Measurements from ENCODE around the gene DLD.
"Not testable (repeated sequence)": the region's sequence is repeated elsewhere in the genome, so short reads cannot be mapped to it uniquely, and the experiment has no call there.

DLD gene, protein sequence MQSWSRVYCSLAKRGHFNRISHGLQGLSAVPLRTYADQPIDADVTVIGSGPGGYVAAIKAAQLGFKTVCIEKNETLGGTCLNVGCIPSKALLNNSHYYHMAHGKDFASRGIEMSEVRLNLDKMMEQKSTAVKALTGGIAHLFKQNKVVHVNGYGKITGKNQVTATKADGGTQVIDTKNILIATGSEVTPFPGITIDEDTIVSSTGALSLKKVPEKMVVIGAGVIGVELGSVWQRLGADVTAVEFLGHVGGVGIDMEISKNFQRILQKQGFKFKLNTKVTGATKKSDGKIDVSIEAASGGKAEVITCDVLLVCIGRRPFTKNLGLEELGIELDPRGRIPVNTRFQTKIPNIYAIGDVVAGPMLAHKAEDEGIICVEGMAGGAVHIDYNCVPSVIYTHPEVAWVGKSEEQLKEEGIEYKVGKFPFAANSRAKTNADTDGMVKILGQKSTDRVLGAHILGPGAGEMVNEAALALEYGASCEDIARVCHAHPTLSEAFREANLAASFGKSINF

GRCh38 chr7:107890962-107891635 lies at the start of gene DLD:
DLD (plus strand) TSS chr7:107891183; CDS start chr7:107891251, 68 bp downstream.
- DNase-seq: peak; percentile 96

- DNase-seq: no peak
Measured at GRCh38 chr7:107842213-107842612, 48.8 kb upstream of the DLD start.

GRCh38 chr7:107843184-107843583 lies 47.8 kb upstream of the DLD start:
- no peak for DNase-seq

DNA sequence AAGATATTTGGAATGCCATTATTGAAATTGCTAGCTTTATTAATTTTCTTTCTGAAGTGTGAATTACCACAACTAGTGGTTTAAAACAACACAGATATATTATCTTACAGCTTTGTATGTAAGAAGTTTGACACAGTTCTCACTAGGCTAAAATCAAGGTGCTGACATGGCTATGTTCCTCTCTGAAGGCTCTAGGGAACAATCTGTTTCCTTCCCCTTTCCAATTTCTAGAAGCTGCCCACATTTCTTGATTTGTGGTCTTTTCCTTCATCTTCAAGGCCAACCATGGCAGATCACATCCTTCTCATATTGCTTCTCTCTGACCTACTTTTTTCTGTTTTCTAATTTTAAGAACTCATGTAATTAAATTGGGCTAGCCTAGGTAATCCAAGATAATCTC lies 44.7 kb upstream of the DLD start:
- DNase-seq: no peak

DNA sequence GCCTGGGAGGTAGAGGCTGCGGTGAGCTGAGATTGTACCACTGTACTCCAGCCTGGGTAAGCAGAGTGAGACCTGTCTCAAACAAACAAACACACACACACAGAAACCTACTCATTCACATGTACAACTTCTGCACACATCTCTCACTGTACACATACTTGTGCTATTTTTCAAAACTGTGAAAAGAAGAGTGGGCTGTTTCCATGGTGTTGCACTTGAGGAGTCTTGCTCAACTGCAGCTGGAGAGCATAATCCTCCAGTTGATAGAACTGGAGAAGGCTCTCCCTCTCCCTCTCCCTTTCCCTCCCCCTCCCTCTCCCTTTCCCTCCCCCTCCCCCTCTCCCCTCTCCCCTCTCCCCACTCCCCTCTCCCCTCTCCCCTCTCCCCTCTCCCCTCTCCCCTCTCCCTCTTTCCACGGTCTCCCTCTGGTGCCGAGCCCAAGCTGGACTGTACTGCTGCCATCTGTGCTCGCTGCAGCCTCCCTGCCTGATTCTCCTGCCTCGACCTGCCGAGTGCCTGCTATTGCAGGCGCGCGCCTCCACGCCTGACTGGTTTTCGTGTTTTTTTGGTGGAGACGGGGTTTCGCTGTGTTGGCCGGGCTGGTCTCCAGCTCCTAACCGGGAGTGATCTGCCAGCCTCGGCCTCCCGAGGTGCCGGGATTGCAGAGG lies 43.7 kb upstream of the DLD start:
- no peak for DNase-seq

DNA sequence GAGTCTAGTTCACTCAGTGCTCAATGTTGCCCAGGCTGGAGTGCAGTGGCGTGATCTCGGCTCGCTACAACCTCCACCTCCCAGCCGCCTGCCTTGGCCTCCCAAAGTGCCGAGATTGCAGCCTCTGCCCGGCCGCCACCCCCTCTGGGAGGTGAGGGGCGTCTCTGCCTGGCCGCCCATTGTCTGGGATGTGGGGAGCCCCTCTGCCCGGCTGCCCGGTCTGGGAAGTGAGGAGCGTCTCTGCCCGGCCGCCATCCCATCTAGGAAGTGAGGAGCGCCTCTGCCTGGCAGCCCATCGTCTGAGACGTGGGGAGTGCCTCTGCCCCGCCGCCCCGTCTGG lies 43.2 kb upstream of the DLD start:
- not testable (repeated sequence) for DNase-seq

GRCh38 chr7:107848211-107848610 lies 42.8 kb upstream of the DLD start:
- DNase-seq: not testable (repeated sequence)

- DNase-seq: no peak
Measured at GRCh38 chr7:107850216-107850615, 40.8 kb upstream of the DLD start.

DNA sequence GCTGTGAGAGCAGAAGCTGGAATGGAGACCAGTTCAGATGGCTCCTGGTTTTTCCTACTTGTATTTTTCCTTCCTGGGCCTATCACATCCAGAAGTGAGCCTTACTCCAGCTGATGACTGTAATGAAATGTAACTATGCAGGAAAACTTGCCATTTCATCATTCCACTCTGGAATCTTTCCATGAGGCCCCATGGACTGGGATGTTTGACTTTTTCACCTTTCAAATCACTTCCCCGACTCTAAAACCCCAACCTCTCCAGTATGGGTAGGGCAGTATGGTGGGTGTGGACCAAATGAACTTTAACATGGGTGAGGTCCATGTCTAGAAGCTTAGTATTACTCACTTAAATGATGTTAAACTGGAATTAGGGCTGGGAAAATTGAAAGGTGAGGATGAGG lies 40.3 kb upstream of the DLD start:
- no peak for DNase-seq

- no peak for DNase-seq
Measured at GRCh38 chr7:107854454-107854853, 36.5 kb upstream of the DLD start.

DNA sequence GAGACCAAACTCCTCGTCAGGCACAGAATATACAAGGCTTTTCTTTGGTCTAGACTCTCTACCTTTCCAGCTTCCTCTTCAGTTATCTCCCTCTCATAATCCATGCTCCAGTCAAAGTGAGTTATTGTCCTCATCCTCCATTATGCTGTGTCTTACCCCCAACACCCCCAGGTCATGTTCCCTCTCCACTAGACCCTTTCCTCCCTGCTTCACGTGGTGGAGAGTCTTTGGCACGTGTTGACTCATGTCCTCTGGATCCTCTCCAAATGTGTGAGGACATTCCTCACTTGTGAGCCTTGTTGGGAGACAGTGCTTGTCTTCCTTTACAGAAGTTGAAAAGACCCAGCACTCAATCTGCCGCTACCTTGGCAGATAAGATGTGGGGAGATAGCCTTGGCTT lies 36.0 kb upstream of the DLD start:
- no peak for DNase-seq

DNA sequence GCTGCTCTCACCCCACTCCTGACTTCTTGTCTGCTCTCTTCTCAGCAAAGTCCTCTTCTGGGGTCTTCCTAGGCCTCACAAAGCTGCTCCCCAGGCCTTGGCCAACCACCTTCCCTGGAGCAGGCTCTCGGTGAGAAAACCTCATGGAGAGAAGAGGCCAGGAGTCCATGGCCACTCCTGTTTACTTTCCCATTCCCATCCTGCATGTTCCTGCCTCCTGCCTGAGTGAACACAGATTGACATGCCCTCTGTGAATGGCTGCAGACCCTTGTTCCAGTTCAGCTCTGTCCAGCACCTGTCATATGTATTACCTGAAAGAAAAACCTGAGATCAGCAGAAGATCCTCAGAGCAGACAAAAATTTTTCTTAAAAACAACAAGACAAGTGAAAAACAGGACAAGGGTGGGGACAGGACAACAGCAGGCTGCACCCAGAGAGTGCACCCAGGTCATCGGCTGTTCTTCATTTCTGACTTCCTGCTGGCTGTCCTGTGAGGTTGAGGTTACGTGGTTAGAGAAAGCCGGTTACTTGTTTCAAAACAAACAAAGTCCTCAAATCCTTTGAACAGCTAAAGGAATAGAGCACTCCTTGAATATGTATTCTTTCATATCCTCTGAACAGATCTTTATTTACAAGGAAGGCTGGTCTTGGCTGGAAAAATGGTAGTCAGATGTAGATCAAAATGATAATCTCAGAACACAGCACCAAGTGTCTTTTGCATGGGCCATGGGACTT lies 34.0 kb upstream of the DLD start:
- peak; percentile 19 for DNase-seq

GRCh38 chr7:107857541-107857912 lies 33.5 kb upstream of the DLD start:
- no peak for DNase-seq

DNA sequence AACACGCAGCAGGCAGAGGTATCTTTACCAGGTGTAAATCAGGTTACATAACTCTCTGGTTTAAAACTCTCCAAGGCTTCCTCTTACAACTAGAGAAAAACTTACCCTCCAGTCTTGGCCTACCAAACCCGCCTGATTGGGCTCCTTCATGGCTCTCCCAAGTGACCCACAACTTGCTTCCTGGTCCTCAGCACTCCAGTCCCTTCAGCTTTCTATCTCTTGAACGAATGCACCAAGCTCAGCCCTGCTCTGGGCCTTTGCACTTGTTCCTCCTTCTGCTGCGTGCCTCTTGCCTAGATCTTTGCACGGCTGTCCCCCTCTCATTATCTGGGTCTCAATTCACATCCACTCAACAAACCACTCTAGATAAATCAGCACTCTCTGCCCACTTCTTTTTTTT lies 32.7 kb upstream of the DLD start:
- no peak for DNase-seq

DNA sequence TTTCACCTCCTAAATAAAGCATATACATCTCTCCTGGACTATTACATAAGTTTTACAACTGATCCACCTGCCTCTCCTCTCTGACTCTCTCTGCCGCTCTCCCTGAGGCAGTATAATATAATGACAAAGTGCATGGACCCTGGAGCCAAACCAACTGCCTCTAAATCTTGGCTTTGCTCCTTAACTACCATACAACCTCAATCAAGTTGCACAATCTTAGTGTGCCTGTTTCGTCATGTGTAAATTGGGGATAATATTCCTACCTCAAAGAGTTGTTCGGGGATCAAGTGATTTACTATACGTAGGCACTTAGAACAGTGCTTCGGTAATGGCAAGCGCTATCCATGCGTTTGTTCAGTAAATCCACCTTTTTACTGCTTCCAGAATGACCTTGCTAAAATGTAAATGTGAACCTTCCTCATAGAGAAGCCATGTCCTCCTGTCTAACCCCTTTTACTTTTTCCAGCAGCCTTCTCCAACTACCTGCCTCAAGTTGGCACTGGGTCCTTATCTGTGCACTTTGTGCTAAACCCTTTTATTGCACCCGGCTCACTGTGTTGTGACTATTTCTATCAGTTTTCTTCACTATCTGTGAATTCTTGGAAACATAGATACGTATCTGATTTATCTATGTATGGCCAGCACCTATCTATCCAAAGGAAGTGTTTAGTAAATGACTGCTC lies 30.6 kb upstream of the DLD start:
- DNase-seq: no peak

GRCh38 chr7:107860981-107861652 lies 29.9 kb upstream of the DLD start:
- no peak for DNase-seq

- DNase-seq: peak; percentile 29
Measured at GRCh38 chr7:107865956-107866775, 24.8 kb upstream of the DLD start.

- DNase-seq: no peak
Measured at GRCh38 chr7:107867858-107868466, 23.0 kb upstream of the DLD start.

DNA sequence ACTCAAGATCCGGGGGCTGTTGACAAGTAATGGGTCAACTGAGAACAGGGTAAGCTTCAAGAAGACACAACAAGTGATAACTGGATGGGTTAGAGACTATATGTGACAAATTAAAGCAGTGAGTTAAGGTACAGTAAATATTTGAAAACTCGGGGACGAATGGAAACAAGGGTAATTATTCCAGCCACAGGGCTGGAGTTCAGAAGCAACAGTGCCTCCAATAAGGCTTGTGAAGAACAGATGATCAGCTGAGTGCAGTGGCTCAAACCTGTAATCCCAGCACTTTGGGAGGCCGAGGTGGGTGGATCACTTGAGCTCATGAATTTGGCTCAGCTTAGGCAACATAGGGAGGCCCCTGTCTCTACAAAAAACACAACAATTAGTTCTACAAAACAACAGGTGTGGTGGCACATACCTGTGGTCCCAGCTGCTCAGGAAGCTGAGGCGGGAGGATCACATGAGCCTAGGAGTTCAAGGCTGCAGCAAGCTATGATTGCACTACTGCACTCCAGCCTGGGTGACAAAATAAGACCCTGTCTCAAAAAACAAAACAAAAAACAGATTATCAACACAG lies 20.5 kb upstream of the DLD start:
- no peak for DNase-seq

DNA sequence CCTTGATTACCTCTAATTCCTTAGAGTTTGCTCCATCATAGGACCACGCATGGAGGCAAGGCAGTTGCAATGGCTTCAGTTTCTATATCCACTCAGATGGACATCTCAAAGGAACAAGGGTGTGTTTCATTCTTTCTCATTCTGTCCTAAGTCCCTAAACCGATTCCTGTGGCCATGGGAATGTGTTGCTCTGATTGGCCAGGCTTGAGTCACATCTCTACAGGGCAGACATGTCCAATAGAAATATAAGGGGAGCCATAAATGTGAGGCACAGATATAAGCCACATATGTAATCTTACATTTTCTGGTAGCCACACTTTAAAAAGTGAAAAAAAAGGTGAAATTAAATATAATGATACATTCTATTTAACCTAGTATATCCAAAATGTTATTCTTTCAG lies 16.9 kb upstream of the DLD start:
- no peak for DNase-seq

Measured in stimulated activated CD4-positive, alpha-beta T cell treated with anti-CD3 and anti-CD28 coated beads, Interleukin-15, amount 100 ng/mL, for 24 hours (primary cell).